Neural crest cell (in vitro differentiated cells): ENCODE results near the gene DDR1. TPM values are rescaled to one million over a fixed set of nuclear protein-coding genes. Genes with fewer than 3 reads are reported as not detected.

Source experiments
- DNase-seq: peaks from one replicate; pipeline ENCODE4 v3.0.0; 2021; ENCODE audit warnings: low read depth, mixed read lengths, low spot score
- H3K27ac Mint-ChIP-seq: one replicate; pipeline ENCODE4 v1.8.0; 2021; ENCODE audit warnings: mild to moderate bottlenecking, mixed read lengths; ENCODE audit not compliant: unreplicated experiment
- H3K27me3 Mint-ChIP-seq: 2 replicates; pipeline ENCODE4 v1.8.0; 2021; ENCODE audit warnings: low read depth, mild to moderate bottlenecking, mixed read lengths
- H3K36me3 Mint-ChIP-seq: 2 replicates; pipeline ENCODE4 v1.8.0; 2021; ENCODE audit warnings: low read depth, mild to moderate bottlenecking, mixed read lengths
- H3K4me1 Mint-ChIP-seq: 2 replicates; pipeline ENCODE4 v1.8.0; 2021; ENCODE audit warnings: mixed read lengths
- H3K4me3 Mint-ChIP-seq: one replicate; pipeline ENCODE4 v1.8.0; 2021; ENCODE audit warnings: mild to moderate bottlenecking, mixed read lengths
- H3K9me3 Mint-ChIP-seq: 2 replicates; pipeline ENCODE4 v1.8.0; 2021; ENCODE audit warnings: mixed read lengths
- total RNA-seq: library from RNA; stranded (reverse); gene quantifications from 2 replicates; pipeline ENCODE4 v1.2.1, GENCODE V29; 2021
- TF ChIP-seq, protein P1 (sequence below): fragments of 200-600 bp; sonication (generic); conservative IDR thresholded peaks from 2 replicates; pipeline ENCODE4 v1.5.0; 2021; ENCODE audit warnings: antibody characterized with exemption, mild to moderate bottlenecking

The DDR1 gene
- total RNA-seq, 1 donor from 2014 or later = 178 TPM

DNA sequence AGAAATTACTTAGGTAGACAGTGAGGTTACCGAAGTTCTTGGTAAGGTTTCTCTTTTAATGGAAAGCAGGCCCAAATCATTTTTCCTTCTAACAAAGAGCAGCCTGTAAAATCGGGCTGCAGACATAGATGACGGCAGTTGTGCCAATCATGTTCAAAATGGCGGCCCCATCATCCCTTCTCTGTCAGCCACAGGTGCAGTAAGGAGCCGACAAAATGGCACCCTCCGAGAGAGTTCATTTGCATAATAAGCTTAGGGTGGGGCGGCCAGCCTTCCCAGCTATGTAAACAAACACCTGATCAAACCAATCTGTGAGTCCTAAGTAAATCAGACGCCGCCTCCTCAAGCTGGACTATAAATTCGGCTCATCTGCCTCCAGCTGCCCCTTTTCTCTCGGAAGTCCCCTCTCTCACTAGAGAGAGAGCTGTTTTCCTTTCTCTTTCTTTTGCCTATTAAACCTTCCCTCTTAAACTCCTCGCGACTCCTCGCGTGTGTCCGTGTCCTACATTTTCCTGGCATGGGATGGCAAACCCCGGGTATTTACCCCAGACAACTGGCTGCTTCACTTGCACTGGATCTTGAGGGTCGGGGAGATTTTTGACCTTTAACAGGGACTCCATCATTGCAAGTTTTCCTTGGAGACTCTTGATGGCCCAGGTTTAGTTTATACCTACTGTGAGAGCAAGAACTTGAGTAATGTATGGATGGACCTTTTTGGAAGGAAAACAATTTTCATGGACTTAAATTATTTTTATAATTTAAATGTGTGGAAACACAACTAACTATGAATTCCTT lies 8.9 kb upstream of the DDR1 start:
- H3K4me3 Mint-ChIP-seq = no peak overlapping the region
- no peaks in the 10 kb centered on the region for H3K27me3 Mint-ChIP-seq
- TF ChIP-seq, protein P1, sequence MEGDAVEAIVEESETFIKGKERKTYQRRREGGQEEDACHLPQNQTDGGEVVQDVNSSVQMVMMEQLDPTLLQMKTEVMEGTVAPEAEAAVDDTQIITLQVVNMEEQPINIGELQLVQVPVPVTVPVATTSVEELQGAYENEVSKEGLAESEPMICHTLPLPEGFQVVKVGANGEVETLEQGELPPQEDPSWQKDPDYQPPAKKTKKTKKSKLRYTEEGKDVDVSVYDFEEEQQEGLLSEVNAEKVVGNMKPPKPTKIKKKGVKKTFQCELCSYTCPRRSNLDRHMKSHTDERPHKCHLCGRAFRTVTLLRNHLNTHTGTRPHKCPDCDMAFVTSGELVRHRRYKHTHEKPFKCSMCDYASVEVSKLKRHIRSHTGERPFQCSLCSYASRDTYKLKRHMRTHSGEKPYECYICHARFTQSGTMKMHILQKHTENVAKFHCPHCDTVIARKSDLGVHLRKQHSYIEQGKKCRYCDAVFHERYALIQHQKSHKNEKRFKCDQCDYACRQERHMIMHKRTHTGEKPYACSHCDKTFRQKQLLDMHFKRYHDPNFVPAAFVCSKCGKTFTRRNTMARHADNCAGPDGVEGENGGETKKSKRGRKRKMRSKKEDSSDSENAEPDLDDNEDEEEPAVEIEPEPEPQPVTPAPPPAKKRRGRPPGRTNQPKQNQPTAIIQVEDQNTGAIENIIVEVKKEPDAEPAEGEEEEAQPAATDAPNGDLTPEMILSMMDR = no peak
- H3K27ac Mint-ChIP-seq = no peak overlapping the region
- H3K9me3 Mint-ChIP-seq = peaks cover 17% of the 10 kb centered on the region
- DNase-seq = no peak
- peaks cover 11% of the 10 kb centered on the region for H3K36me3 Mint-ChIP-seq
- peaks cover 28% of the 10 kb centered on the region for H3K4me1 Mint-ChIP-seq

DNA sequence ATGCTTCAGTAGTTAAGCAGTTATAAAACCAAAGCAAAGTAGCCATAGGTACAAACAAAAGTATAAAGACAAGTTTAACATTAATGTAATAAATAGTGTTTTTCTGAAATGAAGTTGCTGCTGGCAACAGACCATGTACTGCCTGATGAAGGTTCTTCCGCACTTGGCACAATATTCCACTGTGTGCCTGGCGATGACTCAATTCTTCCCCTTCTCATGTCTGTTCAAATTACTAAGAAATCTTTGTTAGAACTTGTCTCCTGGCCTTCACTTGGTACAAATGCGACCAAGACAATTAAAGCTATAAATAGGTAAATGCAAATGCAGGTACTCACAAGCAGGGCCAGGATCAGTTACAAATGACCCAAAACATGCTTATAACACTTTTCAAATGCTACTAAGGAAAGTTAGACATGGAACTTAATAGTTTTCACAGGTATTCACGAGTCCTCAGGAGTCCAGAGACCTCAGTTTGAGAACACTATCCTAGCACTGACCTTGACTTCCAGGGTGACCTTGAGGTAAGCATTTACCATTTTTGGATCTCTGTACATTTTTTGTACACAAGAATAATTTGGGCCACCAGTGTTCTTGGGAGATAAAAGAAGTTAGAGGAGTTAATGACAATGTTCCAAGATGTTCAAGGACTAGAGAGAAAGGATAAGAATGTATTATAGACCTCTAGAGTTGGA lies 8.1 kb upstream of the DDR1 start:
- H3K4me1 Mint-ChIP-seq = peaks cover 34% of the 10 kb centered on the region
- no peaks in the 10 kb centered on the region for H3K27me3 Mint-ChIP-seq
- H3K9me3 Mint-ChIP-seq = peaks cover 13% of the 10 kb centered on the region
- H3K36me3 Mint-ChIP-seq = peaks cover 7% of the 10 kb centered on the region
- H3K4me3 Mint-ChIP-seq = peak overlapping the region; percentile 25
- no peak overlapping the region for H3K27ac Mint-ChIP-seq
- DNase-seq = no peak
- TF ChIP-seq, protein P1 = no peak

DNA sequence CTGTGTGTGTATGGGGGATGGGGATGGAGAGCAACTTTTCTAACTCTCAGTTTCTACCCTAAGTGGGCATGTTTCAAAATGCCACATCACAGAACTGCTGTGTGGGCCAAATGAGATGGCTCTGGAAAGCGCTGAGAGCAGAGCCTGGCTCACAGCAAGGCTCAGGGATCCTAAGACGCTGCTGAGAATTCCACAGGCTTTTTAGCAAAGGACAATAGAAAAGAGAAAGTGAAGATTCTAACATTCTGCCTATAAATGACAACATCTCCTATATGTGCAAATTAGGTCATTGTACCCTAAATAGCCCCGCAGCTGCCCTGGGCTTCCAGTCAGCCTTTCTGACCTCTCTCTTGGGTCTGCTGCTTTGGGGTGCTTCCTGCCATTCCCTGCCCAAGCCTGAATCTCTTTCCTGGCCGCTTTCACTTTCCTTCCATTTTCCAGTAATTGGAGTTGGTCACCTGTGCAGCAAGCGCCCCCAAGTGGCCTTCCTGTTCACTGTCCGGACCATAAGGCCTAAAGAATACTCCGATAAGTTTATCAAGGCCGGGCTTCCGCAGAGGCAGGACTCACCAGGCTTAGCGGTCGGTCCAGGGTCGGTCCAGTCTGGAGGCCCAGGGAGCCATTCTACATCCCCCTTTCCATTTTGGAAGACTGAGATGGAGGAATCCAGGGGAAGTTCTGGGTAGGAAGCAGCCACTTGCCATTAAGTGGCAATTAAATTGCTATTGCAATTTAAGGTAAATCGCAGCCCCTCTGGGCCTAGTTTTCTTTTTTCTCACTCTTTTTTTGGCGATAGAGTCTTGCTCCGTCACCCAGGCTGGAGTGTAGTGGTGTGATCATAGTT lies 6.7 kb upstream of the DDR1 start:
- peak; percentile 78 for DNase-seq
- peaks cover 7% of the 10 kb centered on the region for H3K9me3 Mint-ChIP-seq
- peak overlapping the region; percentile 48 for H3K4me3 Mint-ChIP-seq
- no peaks in the 10 kb centered on the region for H3K27me3 Mint-ChIP-seq
- peak overlapping the region; percentile 95 for H3K27ac Mint-ChIP-seq
- TF ChIP-seq, protein P1 = peak; percentile 89
- H3K4me1 Mint-ChIP-seq = peaks cover 47% of the 10 kb centered on the region
- no peaks in the 10 kb centered on the region for H3K36me3 Mint-ChIP-seq

DNA sequence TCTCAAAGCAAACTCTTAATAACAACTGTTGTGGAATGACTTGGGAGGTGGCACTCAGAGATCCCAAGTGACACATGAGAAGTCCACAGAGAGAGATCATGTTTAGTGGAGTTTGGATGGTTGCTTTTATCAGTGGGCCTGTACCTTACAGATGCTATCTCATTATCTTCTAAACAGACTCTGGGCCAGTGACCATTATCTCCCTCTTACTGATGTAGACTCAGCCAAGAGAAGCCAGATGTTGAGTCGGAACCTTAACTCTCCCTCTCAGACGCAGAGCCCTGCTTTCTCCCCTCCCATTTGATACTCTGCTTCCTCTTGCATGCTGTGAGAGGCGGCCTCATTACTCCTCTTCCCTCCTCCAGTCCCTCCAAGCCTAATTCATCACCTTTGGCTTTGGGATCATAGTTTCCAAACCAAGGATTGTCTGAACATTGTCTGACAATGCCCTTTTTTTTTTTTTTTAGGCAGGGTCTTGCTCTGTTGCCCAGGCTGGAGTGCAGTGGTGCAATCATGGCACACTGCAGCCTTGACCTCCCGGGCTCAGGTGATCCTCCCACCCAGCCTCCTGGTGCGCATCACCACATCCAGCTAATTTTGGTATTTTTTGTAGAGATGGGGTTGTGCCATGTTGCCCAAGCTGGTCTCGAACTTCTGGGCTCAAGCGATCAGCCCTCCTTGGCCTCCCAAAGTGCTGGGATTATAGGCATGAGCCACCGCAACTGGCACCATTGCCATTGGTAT lies 4.5 kb upstream of the DDR1 start:
- Mint-ChIP-seq H3K36me3 (no peaks in the 10 kb centered on the region), H3K4me1 (peaks cover 59% of the 10 kb centered on the region), H3K9me3 (no peaks in the 10 kb centered on the region), H3K27ac (peak overlapping the region; percentile 31), H3K27me3 (no peaks in the 10 kb centered on the region), H3K4me3 (peak overlapping the region; percentile 96)
- TF ChIP-seq, protein P1 = no peak
- DNase-seq = no peak
